IMR-90 (cell line): ENCODE results near the gene CKB. TPM values are rescaled to one million over a fixed set of nuclear protein-coding genes. Genes with fewer than 3 reads are reported as not detected.

Experiments
- ATAC-seq: fragments of 200-7000 bp; cut with Tn5 transposase; 2 replicates; pipeline ENCODE4 v1.9.1; 2020; ENCODE audit warnings: low read depth, mild to moderate bottlenecking, moderate library complexity
- BruUV-seq: library from RNA; stranded (reverse); fragments of 400-500 nt; replicated peaks from 2 replicates; lab custom pipeline; 2021; lab: Mats Ljungman, UMichigan
- CTCF ChIA-PET: fragments of 300-600 bp; formaldehyde crosslinking; extraction: SDS; loops from one replicate; lab custom pipeline; 2021; ENCODE audit warnings: antibody characterized with exemption; lab: Yijun Ruan, JAX
- POLR2A ChIA-PET: fragments of 300-600 bp; sonication (Branson Sonifier 250); formaldehyde crosslinking; loops from one replicate; lab custom pipeline; 2022; ENCODE audit warnings: antibody characterized with exemption; ENCODE audit not compliant: unreplicated experiment; lab: Charles Lee
- DNase-seq: peaks from one replicate; pipeline ENCODE4 v3.0.0; 2013
- H2AFZ ChIP-seq: replicated peaks from 2 replicates; pipeline ENCODE3; 2013; ENCODE audit warnings: low read length, mild to moderate bottlenecking; ENCODE audit not compliant: poor library complexity
- H2AK5ac ChIP-seq: 2 replicates; pipeline ENCODE4 v1.6.1; 2013; ENCODE audit warnings: low read depth, low read length, inconsistent platforms
- H2AK9ac ChIP-seq: replicated peaks from 2 replicates; pipeline ENCODE3; 2013; ENCODE audit warnings: mild to moderate bottlenecking, low read depth, low read length, moderate library complexity; ENCODE audit not compliant: poor library complexity
- H2BK120ac ChIP-seq: 2 replicates; pipeline ENCODE4 v1.6.1; 2013; ENCODE audit warnings: low read depth, low read length, inconsistent platforms
- H2BK15ac ChIP-seq: 3 replicates; pipeline ENCODE4 v1.6.1; 2013; ENCODE audit warnings: low read depth, low read length, inconsistent platforms
- H2BK20ac ChIP-seq: 2 replicates; pipeline ENCODE4 v1.6.1; 2013; ENCODE audit warnings: low read depth, mild to moderate bottlenecking, inconsistent platforms, low read length, moderate library complexity
- H2BK5ac ChIP-seq: 2 replicates; pipeline ENCODE4 v1.6.1; 2013; ENCODE audit warnings: mild to moderate bottlenecking, low read depth, low read length, inconsistent platforms; ENCODE audit not compliant: poor library complexity, severe bottlenecking
- H3K14ac ChIP-seq: replicated peaks from 2 replicates; pipeline ENCODE4 v1.6.1; 2013; ENCODE audit warnings: low read depth, low read length, inconsistent platforms
- H3K18ac ChIP-seq: 2 replicates; pipeline ENCODE4 v1.6.1; 2013; ENCODE audit warnings: low read depth, low read length, control low read depth
- H3K23ac ChIP-seq: 2 replicates; pipeline ENCODE4 v1.6.1; 2013; ENCODE audit warnings: low read depth, low read length, inconsistent platforms
- H3K27ac ChIP-seq: 2 replicates; pipeline ENCODE4 v1.5.1; 2013; ENCODE audit warnings: mild to moderate bottlenecking, control low read depth, low read length; ENCODE audit not compliant: insufficient read depth
- H3K27me3 ChIP-seq: 2 replicates; pipeline ENCODE4 v1.6.1; 2013; ENCODE audit warnings: low read length; ENCODE audit not compliant: control insufficient read depth, insufficient read depth
- H3K36me3 ChIP-seq: 2 replicates; pipeline ENCODE4 v1.6.1; 2013; ENCODE audit warnings: low read length, mixed read lengths; ENCODE audit not compliant: control insufficient read depth, insufficient read depth
- H3K4ac ChIP-seq: 2 replicates; pipeline ENCODE4 v1.6.1; 2013; ENCODE audit warnings: low read depth, low read length, inconsistent platforms
- H3K4me1 ChIP-seq: 2 replicates; pipeline ENCODE4 v1.6.1; 2013; ENCODE audit warnings: low read length, mixed read lengths; ENCODE audit not compliant: control insufficient read depth, insufficient read depth
- H3K4me2 ChIP-seq: 2 replicates; pipeline ENCODE4 v1.6.1; 2013; ENCODE audit warnings: low read depth, mild to moderate bottlenecking, control low read depth, low read length, moderate library complexity
- H3K4me3 ChIP-seq: 2 replicates; pipeline ENCODE4 v1.5.1; 2013; ENCODE audit warnings: low read depth, mild to moderate bottlenecking, control low read depth, low read length, moderate library complexity; ENCODE audit not compliant: insufficient read depth
- H3K56ac ChIP-seq: 2 replicates; pipeline ENCODE4 v1.6.1; 2013; ENCODE audit warnings: low read length, inconsistent platforms; ENCODE audit not compliant: insufficient read depth; ENCODE audit errors: extremely low read depth
- H3K79me1 ChIP-seq, 2 experiments: 2 replicates each; pipeline ENCODE4 v1.6.1; 2013; ENCODE audit warnings: low read length in 2 of 2, inconsistent platforms in 1 of 2, low read depth in 1 of 2
- H3K9ac ChIP-seq: 2 replicates; pipeline ENCODE4 v1.6.1; 2013; ENCODE audit warnings: low read depth, low read length, control low read depth
- H3K9me1 ChIP-seq: 2 replicates; pipeline ENCODE4 v1.6.1; 2013; ENCODE audit warnings: low read length, inconsistent platforms; ENCODE audit not compliant: insufficient read depth
- H3K9me3 ChIP-seq: 2 replicates; pipeline ENCODE4 v1.6.1; 2013; ENCODE audit warnings: low read length; ENCODE audit not compliant: control insufficient read depth, insufficient read depth
- H4K20me1 ChIP-seq: 2 replicates; pipeline ENCODE4 v1.6.1; 2013; ENCODE audit warnings: low read length, inconsistent platforms; ENCODE audit not compliant: insufficient read depth
- H4K5ac ChIP-seq: 2 replicates; pipeline ENCODE4 v1.6.1; 2013; ENCODE audit warnings: mild to moderate bottlenecking, low read depth, low read length, control low read depth
- H4K8ac ChIP-seq, 2 experiments: 2 replicates each; pipeline ENCODE4 v1.6.1; 2013; ENCODE audit warnings: low read depth in 2 of 2, low read length in 2 of 2, control low read depth in 1 of 2, inconsistent platforms in 1 of 2
- H4K91ac ChIP-seq: 2 replicates; pipeline ENCODE4 v1.6.1; 2013; ENCODE audit warnings: low read depth, low read length, inconsistent platforms; ENCODE audit not compliant: insufficient read depth
- BHLHE40 ChIP-seq: fragments of 150-350 bp; IDR thresholded peaks from 2 replicates; pipeline ENCODE4 v1.6.1; 2016; ENCODE audit warnings: mild to moderate bottlenecking, low read depth, low read length
- WGBS, 2 experiments: methylation state at CpG; one replicate each; pipeline versions ENCODE4 v1.1.5 to v1.1.7; 2013; ENCODE audit warnings: missing lambda C conversion rate in 2 of 2; ENCODE audit not compliant: insufficient read length in 1 of 2; ENCODE audit errors: extremely low coverage in 2 of 2; 5-methylcytosine and 5-hydroxymethylcytosine counted together
- dilution Hi-C: fragments of 300-500 bp; cut with HindIII; formaldehyde crosslinking; loops from one replicate; pipeline ENCODE4 v1.14.3; 2018; ENCODE audit warnings: low sequenced_read_pairs; ENCODE audit not compliant: unreplicated experiment
- in situ Hi-C: fragments of 300-500 bp; cut with MboI; formaldehyde crosslinking; loops from 3 replicates; pipeline ENCODE4 v1.14.3; 2019; ENCODE audit warnings: low sequenced_read_pairs, inconsistent platforms, mixed read lengths
- intact Hi-C: fragments of 100-400 bp; cut with micrococcal nuclease; formaldehyde crosslinking; loops from 2 replicates; pipeline ENCODE4 v1.10.0; 2022
- polyA plus RNA-seq, 3 experiments: library from polyadenylated mRNA; depleted of rRNA; stranded (reverse); fragments of >200 nt; gene quantifications; 2 replicates each; pipeline ENCODE4 v1.2.3, GENCODE V29; 2012; ENCODE audit warnings: low replicate concordance in 1 of 3
- total RNA-seq: library from RNA; depleted of rRNA; stranded (reverse); fragments of >200 nt; gene quantifications from 2 replicates; pipeline ENCODE4 v1.2.3, GENCODE V29; 2012
- TF ChIP-seq, protein P1 (sequence below): conservative IDR thresholded peaks from 2 replicates; pipeline ENCODE4 v1.5.1; 2012; ENCODE audit warnings: mild to moderate bottlenecking, low read depth, low read length, improper control_type of control experiment

CKB gene
- total and polyA plus RNA-seq, 2 of the 4 experiments (the other 2 are of a cell fraction) = 17.7 to 82.6 TPM

- no peak overlapping the region for H2BK20ac ChIP-seq
- H2BK120ac ChIP-seq = no peak overlapping the region
- H2BK15ac ChIP-seq = no peak overlapping the region
- intact Hi-C loops (no loop called here), in situ Hi-C loops (no loop called here), dilution Hi-C loops (no loop called here)
- 98% methylated on average over 4 of the region's 18 CpGs; no CpG with 5 or more reads in 1 of the 2 experiments for WGBS, 2 experiments
- no peak overlapping the region for H4K8ac ChIP-seq
- H3K36me3 ChIP-seq = peaks cover 9% of the 10 kb centered on the region; the same call in 1 of the 2 replicates
- no peak overlapping the region for H3K18ac ChIP-seq
- ATAC-seq (0 out of 2 replicates have a peak, but pooled peaks have one; percentile 10), DNase-seq (peak; percentile 55)
- no peak overlapping the region for H2BK5ac ChIP-seq
- no peak overlapping the region for H2AFZ ChIP-seq
- H3K9ac ChIP-seq = no peak overlapping the region
- H3K27me3 ChIP-seq = no peaks in the 10 kb centered on the region
- no TSS peak for BruUV-seq
- H3K4me2 ChIP-seq = no peak overlapping the region
- peak overlapping the region; percentile 43; the same call in 1 of the 2 replicates for H2AK5ac ChIP-seq
- no peak overlapping the region for H3K56ac ChIP-seq
- H4K5ac ChIP-seq = no peak overlapping the region
- CTCF ChIA-PET = no interaction called here
- TF ChIP-seq, protein P1, sequence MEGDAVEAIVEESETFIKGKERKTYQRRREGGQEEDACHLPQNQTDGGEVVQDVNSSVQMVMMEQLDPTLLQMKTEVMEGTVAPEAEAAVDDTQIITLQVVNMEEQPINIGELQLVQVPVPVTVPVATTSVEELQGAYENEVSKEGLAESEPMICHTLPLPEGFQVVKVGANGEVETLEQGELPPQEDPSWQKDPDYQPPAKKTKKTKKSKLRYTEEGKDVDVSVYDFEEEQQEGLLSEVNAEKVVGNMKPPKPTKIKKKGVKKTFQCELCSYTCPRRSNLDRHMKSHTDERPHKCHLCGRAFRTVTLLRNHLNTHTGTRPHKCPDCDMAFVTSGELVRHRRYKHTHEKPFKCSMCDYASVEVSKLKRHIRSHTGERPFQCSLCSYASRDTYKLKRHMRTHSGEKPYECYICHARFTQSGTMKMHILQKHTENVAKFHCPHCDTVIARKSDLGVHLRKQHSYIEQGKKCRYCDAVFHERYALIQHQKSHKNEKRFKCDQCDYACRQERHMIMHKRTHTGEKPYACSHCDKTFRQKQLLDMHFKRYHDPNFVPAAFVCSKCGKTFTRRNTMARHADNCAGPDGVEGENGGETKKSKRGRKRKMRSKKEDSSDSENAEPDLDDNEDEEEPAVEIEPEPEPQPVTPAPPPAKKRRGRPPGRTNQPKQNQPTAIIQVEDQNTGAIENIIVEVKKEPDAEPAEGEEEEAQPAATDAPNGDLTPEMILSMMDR = no peak
- peak; percentile 57; the same call in 1 of the 2 replicates for TF ChIP-seq BHLHE40
- H3K4me3 ChIP-seq = no peak overlapping the region
- H3K23ac ChIP-seq = no peak overlapping the region
- no peak overlapping the region for H3K4ac ChIP-seq
- H3K9me3 ChIP-seq = no peaks in the 10 kb centered on the region
- peaks cover 19% of the 10 kb centered on the region for H3K4me1 ChIP-seq
- H3K9me1 ChIP-seq = no peaks in the 10 kb centered on the region
- peaks cover 0 to 2% of the 10 kb centered on the region in 2 experiments; a peak in 1 of 4 replicates for H3K79me1 ChIP-seq
- H4K91ac ChIP-seq = no peak overlapping the region
- H3K27ac ChIP-seq = no peak overlapping the region; the same call in 1 of the 2 replicates
- H4K20me1 ChIP-seq = no peaks in the 10 kb centered on the region; the same call in 1 of the 2 replicates
- no peak overlapping the region for H3K14ac ChIP-seq
- POLR2A ChIA-PET = no interaction called here
- H2AK9ac ChIP-seq = peak overlapping the region; percentile 72
These were observed 14.8 kb upstream of the CKB start for GRCh38 chr14:103537175-103537990.
